NCI-H446 treated with DMSO at 0.1 percent for 48 hours (cell line): Measurements from ENCODE around the gene NDST1.
"Not testable (repeated sequence)": the region's sequence is repeated elsewhere in the genome, so short reads cannot be mapped to it uniquely, and the experiment has no call there.

Source experiments
- DNase-seq: peaks from one replicate; lab custom pipeline; 2025; lab: John Stamatoyannopoulos, UW

NDST1 gene

GRCh38 chr5:150508828-150509227 lies 897 bp downstream of the NDST1 start:
- no peak for DNase-seq

GRCh38 chr5:150509992-150510391 lies 2.1 kb downstream of the NDST1 start:
- DNase-seq: no peak

- DNase-seq: no peak
Measured at GRCh38 chr5:150510460-150511263, 2.7 kb downstream of the NDST1 start.

- no peak for DNase-seq
Measured at GRCh38 chr5:150511578-150512367, 3.8 kb downstream of the NDST1 start.

GRCh38 chr5:150512368-150512747 lies 4.4 kb downstream of the NDST1 start:
- DNase-seq: no peak

DNA sequence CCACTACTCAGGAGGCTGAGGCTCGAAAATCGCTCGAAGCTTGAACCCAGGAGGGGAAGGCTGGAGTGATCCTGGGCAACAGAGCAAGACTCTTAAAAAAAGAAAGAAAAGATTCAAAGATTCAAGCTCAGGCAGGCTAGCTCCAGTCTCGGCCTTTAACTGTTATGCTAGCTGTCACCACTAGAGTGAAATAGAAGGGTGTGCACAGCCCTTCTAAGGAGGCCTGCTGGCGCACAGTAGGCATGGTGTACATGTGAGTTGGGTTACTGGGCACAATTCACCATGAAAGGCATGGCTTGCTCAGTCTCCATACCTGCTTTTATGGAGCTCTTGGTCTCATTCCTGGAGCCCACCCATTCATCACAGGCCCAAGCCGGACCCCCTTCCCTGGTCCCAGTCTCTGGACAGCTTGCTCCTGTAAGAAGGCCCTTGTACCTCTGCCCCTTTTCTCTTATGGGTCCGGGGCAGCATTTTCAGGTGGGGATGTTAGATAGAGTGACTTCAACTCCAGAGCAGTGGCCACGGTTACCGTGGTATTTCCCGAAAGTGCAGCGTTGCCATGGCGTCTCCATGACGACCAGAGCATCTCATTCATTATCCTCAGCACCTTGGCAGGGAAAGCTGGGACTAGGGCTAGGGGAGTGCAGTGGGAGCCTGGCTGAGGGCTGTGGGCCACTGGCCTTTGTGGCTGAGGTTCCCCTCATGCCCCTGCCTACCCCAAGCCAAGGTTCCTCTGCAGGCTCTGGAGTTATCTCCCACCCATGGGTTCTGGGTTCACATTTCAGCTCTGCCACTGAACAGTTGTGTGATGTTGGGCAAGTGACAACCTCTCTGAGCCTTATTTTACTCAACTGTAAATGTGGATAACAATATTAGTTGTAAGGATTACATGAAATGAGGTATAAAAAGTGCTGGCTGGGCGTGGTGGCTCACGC lies 5.7 kb downstream of the NDST1 start:
- DNase-seq: no peak

DNA sequence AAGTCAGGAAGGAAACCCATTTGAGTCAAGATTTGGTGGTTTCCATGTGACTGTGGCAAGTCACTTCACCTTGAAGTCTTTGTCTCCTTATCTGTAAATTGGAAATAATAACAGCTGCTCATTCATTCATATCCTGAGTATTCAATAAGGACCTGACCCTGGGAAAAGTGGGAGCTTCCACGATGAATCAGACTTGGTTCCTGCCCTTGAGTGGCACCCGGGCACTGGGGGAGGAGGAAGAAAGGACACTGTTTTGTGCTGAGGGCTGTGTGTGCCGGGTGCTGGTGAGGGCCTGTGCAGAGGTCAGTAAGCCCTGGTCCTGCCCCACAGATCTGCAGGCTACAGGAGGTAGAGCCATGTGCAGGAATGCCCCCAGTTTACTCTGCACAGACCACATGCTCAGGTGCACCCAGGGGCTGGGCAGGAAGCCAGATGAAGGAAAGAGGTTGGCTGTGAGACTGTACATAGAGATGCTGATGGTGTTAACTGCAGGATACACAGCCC lies 6.8 kb downstream of the NDST1 start:
- no peak for DNase-seq

DNA sequence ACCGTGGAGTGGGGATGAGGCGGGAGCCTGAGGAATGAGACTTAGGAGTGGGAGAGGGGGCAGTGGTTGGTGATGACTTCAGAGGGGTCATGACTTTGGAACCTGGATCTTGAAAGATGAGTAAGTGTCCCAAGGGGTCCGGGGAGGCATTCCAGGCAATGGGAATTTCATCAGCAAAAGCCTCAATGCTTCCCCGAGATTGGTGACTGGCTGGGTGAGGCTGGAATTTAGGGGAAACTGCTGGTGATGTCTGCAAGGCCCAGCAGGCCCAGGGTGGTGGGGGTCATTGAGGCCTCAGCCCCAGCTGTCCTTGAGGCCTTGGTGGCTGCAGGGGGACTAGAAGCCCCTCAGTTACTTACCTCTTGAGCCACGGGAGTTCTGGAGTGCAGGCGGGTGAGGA lies 7.5 kb downstream of the NDST1 start:
- no peak for DNase-seq

GRCh38 chr5:150516011-150516410 lies 8.1 kb downstream of the NDST1 start:
- no peak for DNase-seq

GRCh38 chr5:150517272-150518152 lies 9.6 kb downstream of the NDST1 start:
- no peak for DNase-seq

DNA sequence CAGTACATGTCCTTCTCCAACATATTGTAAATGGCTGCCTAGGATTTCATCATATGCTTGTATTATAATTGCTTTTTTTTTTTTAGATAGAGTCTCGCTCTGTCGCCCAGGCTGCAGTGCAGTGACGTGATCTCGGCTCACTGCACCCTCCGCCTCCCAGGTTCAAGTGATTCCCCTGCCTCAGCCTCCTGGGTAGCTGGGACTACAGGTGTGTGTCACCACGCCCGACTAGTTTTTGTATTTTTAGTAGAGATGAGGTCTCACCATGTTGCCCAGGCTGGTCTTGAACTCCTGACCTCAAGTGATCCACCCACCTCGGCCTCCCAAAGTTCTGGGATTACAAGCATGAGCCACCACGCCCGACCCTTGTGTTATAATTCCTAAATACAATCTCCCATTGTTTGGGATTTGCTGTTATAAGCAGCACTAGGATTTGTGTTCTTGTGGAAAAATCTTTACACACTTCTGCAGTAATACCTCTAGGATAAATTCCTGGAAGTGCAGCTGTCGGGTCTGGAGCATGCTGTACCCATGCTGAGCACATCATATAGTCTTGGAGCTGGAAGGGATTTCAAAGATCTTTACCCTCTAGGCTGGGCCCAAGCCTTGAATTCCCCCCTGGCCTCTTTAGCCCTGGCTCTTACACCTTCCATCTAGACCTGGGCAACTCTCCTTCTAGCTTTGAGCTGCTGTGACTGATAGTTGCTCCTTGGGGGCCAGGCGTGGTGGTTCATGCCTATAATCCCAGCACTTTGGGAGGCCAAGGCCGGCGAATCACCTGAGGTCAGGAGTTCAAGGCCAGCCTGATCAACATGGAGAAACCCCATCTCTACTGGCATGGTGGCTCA lies 11.0 kb downstream of the NDST1 start:
- DNase-seq: not testable (repeated sequence)

DNA sequence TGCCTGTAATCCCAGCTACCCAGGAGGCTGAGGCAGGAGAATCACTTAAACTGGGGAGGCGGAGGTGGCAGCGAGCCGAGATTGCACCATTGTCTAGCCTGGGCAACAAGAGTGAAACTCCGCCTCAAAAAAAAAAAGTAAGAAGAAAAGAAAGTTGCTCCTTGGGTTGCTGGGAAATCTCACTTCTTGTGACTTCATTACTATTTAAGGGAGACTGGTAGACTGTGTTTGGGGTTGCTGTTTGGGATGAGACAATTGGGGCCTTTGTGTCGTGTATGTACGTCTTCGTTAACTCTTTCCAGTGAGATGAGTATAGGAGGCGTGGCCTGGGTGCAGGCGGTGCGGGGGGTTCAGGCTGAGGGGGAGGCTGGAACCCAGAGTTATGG lies 11.6 kb downstream of the NDST1 start:
- DNase-seq: no peak

- no peak for DNase-seq
Measured at GRCh38 chr5:150519978-150520377, 12.0 kb downstream of the NDST1 start.

DNA sequence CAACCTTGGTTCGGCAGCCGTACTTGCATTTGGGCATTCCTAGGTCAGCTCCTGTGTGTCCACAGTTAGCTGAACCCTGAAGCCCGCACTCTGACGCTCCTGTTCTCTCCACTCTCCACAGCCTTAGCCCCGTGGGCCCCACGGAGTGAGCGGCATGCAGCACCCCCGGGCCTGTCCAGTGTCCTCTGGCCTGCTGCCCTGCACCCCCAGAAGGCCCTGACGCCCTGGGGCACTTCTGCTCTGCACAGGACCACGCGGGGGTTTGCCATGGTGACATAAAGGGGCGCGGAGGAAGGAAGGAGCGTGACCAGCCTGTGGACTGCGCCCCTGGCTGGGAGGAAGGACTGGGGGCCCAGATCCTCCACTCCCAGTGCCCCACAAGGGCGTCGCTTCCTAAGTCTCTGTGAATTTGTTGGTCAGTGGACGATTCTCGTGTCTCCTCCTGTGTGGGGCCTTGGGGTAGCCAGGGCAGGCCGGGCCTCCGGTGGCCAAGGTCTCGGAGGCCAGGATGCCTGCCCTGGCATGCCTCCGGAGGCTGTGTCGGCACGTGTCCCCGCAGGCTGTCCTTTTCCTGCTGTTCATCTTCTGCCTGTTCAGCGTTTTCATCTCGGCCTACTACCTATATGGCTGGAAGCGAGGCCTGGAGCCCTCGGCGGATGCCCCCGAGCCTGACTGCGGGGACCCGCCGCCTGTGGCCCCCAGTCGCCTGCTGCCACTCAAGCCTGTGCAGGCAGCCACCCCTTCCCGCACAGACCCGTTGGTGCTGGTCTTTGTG lies 13.0 kb downstream of the NDST1 start:
- no peak for DNase-seq

- DNase-seq: no peak
Measured at GRCh38 chr5:150521522-150521817, 13.5 kb downstream of the NDST1 start.

GRCh38 chr5:150521939-150522503 lies 14.1 kb downstream of the NDST1 start:
- DNase-seq: no peak

DNA sequence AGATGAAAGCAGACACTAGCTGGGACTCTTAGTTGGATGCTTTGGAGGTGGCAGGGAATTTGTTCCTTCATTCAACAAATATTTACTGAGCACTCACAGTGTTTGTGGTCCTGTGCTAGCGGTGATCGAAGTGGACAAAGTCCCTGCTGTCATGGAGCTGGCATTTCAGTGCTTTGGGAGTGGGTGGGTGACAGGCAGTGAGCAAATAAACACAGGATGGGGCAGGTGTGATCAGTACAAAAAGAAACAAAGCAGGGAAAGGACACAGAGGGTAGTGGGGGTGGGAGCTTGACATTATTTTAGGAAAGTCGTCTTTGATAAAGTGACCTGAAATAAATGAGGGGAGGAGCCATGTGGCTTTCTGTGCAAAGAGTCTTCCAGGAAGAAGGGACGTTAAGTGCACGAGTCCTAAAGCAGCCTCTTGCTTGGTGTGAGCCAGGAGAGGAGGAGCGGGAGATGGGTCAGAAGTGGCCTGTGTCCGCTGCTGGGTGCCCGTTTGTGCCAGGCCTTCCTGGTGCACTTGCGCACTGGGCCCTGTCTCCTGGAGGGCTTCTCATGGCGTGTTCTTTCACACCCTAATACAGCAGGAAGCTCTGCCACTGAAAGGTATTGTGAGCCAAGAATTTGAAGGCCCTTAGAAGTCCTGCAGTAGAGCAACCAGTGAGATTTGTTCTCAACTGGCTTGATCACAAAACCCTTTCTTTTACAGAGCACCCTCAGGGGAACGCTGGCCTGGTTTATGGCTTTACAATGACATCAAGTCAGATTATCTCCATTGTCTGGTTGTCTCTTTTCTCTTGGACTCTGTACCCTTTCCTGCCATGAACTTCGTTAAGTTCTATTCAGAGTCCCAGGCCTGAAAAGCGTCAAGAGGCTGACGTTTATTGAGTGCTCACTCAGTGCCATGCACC lies 14.8 kb downstream of the NDST1 start:
- DNase-seq: no peak
